Measurements from ENCODE around the gene BRINP1.

The BRINP1 gene

DNA sequence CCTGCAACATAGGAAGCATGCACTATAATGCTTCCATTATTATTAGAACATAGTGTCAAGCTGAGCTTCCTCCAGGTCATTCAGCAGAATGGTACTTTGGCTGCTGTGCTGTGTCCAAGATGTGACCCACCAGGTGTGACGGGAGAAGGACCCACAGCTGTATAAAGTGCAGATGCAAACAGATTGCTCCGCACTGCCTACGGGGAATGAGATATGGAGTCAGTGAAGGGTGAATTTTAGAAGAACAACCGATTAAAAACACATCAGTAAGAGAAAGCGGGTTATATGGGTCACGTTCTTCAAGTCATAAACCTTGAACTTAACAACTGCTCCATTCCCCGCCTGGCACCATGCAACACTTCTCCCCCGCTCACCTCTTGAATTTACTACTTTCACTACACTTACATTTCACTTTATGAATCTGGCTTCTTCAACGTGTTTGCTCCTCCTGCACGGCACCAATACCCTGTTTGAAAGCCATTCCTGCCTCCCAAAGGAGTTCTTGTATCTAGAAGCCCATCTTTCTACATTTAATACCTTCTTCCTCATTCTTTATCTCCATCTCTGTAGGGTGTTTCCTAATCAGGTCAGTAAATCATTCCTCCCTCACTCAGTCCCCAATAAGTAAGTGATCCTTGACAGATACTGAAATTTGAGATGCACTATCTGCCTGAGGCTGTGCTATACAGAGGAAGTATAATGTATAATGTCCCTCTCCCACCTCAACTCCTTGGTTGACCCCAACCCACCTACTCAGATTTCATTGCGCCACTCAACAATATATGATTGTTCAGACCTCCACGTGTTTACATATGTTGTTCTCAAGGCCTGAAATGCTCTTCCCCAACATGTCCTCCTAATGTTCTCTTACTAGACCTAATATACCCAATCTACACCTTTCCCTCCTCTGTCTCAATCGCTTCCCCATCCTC is 25.9 kb downstream of the BRINP1 start:
- DNase-seq = no peak

DNA sequence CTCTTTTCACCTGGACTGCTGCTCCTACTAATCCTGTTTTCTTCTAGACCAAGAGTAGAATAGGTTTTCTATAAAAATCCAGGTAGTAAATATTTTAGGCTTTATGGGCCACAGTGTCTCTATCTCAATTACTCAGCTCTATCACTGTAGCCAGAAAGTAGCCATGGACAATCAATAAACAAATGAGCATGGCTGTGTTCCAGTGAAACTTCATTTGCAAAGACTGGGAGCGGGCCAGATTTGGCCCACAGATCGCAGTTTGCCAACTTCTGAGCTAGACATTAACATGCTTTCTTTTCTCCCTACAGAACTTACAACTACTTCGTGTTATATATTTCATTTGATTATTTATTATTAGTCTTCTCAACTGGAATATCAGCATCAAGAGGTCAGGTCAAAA is 30.2 kb downstream of the BRINP1 start:
- DNase-seq = no peak

- no peak for DNase-seq
These were observed 31.7 kb downstream of the BRINP1 start for GRCh38 chr9:119337573-119337972.

GRCh38 chr9:119334745-119335144 is 34.5 kb downstream of the BRINP1 start:
- no peak for DNase-seq

GRCh38 chr9:119333507-119334229 is 35.6 kb downstream of the BRINP1 start:
- no peak for DNase-seq

GRCh38 chr9:119332522-119332921 is 36.7 kb downstream of the BRINP1 start:
- no peak for DNase-seq

- no peak for DNase-seq
These were observed 47.1 kb downstream of the BRINP1 start for GRCh38 chr9:119322184-119322583.

DNA sequence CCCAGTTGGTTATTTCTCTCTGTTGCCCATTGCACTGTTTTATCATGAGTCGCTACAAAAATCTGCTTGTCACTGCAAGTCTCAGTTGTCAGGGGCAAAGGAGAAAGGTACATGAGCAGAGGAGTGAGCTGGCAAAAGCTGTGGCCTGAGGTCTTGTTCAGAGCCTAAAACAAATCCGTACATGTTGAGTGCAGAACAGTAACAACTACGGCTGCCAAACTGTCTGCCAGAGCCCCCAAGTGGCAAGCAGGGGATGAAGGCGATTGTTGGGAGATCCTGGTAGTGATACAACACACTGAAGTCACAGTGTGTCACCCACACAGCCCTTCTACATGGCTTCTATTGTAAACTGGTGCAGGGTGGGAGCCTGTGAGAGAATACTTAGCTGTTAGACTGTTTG is 50.9 kb downstream of the BRINP1 start:
- no peak for DNase-seq

DNA sequence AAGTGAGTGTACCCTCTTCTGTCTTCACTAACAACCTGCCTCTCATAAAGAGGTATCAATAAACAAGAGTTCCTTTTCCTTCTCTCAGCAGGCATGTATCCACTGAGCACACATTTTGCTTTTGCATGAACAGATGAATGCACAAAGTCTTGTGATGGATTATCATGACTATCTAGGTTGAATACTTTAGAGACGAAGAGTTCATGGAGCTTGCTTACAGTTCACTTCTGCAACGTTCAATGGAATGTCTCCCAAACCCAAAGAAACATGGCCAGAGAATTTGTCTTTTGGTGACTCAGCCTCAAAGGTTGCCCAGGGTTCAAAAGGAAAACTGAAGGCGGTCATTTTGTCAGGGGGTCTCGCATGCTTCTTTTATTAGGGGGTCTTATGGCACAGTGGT is 55.4 kb downstream of the BRINP1 start:
- DNase-seq = no peak

DNA sequence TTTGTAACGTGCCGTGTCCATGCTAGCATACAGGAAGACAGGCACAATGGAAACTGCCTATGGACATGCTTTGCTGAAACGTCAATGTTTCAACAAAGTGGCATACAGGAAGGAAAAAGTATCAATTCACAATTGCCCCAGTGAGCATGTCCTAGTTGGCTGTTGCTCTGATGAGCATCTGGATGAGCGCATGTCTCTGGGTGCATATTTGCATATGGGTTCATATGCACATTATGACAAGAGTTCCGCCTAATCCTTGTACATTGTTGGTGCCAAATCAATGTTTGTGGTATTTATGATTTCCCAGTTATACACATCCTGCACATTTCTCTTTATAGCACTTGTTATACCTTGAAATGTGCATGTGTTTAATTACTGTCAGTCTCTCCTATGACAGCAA is 58.5 kb downstream of the BRINP1 start:
- DNase-seq = no peak

DNA sequence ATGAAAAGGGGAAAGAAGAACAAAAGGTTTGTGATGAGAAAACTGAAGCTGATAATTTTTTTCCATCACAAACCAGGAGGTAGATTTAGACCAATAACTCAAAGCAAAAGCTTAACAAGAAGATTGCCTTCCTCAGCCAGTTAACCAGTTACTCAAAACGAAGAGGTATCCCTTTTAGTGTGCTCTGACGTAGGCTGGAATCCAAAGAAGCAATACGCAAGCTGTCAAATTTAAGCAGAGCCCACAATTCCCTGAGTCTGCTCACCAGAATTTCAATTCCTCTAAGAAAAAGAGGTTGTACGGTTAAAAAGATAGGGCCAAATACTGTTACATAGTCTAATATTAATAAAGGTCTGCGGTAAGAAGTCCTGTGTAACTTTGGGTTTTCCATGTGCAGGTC is 61.8 kb downstream of the BRINP1 start:
- no peak for DNase-seq

- no peak for DNase-seq
These were observed 64.7 kb downstream of the BRINP1 start for GRCh38 chr9:119304555-119304954.

DNA sequence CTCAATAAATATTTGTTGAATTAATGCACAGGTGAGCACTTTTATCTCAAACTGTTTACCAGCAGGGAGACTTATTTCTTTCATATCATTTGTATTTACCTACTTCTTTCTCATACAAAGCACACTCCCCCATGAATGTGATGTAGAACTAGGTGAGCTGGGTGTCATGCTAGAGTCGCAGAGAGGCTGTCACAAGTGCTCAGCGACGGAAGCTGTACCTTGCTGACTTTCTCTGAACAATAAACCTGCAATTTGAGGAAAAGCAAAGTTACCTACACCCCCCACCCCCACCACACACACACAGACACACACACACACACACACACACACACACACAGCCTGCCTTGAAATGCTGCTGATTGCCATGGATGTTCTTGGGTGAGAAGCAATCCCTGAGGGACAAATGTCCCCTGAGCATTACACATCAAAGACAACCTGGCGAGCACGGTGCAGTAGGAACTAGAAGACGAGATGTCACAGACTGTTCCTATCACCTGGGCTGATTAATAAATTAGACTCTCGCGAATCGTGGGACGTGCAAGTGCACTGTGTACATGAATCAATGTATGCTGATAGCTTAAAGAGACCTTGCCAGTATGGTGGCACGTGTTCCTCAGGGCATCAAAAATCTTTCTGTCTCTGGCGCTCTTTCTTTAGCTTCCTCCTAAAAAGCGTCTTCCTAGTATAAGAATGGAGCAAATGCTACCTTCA is 66.1 kb downstream of the BRINP1 start:
- no peak for DNase-seq

DNA sequence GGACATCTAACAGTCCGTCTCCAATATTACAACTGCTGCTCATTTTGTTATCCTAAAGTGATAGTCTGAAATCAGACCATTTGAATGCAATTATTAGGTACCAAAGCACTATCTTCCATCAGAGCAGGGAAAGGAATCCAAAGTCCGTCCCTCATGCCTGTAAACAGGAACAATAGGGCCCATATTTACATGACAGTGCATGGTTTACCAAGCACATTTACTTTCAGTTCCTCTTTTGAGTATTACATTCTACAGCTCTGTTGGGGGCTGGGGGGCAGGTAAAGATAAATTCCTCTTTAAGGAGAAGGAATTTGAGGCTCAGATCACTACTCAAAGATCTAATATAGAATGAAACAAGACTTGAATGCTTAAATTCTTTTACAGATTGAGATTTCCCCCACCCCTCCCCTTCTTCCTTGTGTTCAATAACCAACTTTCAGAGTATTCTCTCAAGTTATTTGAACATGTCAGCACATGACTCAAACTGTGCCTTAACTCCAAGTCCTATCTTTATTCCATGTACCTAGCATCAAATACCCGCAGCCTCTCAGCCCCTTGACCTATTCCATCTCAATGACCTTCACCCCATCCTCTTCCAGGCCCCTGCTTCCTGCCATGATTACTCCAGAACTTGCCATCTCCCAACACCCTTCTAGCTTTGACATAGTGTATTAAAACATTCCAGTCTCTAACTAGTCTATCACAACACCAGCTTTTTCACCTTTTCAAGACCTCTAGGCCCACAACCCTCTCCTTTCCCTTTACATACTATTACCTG is 71.0 kb downstream of the BRINP1 start:
- DNase-seq = peak; percentile 5

DNA sequence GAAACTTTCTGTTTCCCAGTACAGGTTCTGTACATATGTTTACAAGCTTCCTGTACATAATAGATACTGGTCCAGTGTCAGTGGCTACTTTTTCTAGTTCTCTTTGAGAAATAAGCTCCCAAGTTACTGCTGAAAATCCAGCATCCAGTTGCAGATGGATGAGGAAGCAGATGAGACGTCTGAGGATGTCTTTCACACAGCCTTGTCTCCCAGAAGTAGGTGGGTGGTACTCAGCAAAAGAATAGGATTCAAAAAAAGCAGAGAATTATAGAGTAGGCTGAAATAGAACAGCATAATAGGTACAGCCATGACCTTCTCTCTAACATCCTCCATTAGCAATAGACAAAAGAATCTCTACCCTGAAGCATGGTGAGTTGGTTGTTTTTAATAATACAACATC is 77.7 kb downstream of the BRINP1 start:
- no peak for DNase-seq

GRCh38 chr9:119289740-119290433 is 79.3 kb downstream of the BRINP1 start:
- peak; percentile 66 for DNase-seq

DNA sequence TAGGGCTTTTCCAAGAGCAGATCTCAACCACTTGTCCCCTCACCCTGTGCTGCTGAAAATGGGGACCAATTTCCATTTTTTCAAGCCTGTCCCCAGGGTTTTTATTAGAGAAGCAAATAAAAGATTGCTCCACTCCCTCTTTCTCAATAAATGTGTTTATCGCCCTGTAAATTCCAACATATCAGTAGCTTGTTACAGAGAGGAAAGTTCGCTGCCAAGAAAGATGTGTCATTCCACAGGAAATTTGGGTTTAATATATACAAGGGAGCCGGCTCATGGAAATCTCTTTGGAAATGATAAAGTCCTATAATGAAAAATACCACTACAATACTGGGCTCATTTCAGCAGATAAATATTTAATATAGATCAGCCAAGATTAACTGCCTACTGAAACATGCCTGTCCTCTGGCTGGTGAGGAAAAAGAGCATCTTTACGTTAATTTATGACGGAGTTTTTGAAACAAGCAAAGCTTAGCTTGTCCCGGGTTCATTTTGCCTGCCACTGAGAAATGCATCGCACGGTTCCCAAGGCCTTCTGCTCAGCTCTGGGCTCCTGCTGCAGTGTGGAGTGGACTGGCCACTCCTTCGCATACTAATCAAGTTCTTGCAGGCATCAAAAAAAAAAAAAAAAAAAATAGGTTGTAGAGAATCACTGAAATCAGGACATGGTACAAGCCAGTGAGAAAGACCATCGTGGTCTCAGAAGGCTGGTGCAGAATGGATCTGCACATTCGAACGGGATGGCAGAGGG is 84.5 kb downstream of the BRINP1 start:
- DNase-seq = no peak

DNA sequence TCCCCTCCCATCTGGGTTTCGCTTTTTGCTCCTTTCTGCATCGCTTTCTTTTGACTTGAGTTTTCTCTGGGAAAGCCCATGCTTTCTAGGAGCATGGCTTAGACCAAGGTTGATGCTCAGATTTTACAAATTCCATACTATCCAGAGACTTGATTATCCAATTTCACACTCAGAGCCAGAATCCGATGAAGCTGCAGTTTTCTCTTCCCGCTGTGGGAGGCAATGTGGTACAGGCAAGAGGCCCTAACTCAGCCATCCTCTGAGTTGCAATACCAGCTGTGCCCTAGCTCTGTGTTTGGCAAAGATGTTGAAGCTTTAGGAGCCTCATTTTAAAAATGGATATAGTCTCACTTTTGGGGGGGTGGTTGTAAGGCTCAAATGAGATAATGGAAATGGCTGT is 85.1 kb downstream of the BRINP1 start:
- DNase-seq = no peak

- DNase-seq = no peak
These were observed 86.0 kb downstream of the BRINP1 start for GRCh38 chr9:119283078-119283794.

DNA sequence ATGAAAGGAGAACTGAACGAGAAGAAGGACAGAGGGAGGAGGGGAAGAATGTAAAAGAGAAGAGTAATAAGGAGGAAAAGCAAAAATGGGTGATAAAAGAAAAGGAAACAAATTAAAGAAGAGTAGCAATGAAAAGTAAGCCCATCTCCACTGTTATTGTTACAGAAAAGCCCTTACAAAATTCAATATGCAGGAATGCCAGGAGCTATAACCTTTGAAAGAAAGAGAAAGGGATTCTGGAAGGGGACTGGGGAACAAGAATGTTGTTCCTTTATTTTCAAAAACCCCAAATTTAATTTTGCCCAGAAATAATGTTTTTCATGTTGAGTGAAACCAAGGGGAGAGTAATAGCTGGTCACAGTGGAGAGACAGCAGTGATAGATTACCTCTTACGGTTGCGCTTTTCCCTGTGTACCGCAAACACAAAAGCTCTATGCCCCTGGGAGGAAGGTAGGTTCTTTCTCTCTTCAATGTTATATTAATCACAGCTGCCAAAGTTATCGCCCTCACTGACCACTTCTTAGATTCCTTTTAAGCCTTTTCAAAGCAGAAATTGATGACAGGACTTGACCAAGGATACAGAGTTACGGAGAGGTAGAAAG is 86.7 kb downstream of the BRINP1 start:
- DNase-seq = no peak
